NCI-H226 (cell line): ENCODE results near the gene GPRC5A.
"Not testable (repeated sequence)": the region's sequence is repeated elsewhere in the genome, so short reads cannot be mapped to it uniquely, and the experiment has no call there.

Experiments
- DNase-seq: peaks from one replicate; pipeline ENCODE4 v3.0.0-alpha.2; 2015

The GPRC5A gene

GRCh38 chr12:12891080-12891880, at the start of gene GPRC5A:
TSS of gene GPRC5A (plus strand) at chr12:12891562. CDS start at chr12:12908250, 16,688 bp downstream.
- DNase-seq = peak; percentile 98

GRCh38 chr12:12845794-12846243, 45.5 kb upstream of the GPRC5A start:
- no peak for DNase-seq

GRCh38 chr12:12846780-12847179, 44.6 kb upstream of the GPRC5A start:
- not testable (repeated sequence) for DNase-seq

DNA sequence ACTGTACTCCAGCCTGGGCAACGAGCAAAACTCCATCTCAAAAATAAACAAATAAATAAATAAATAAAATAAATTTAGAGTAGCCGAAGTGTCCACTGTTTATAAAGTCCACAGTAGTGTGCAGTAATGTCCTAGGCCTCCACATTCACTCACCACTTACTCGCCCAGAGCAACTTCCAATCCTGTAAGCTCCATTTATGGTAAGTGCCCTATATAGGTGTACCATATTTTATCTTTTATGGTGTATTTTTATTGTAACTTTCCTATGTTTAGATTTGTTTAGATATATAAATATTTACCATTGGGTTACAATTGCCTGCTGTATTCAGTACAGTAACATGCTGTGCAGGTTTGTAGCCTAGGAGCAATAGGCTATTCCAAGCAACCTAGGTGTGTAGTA, 37.9 kb upstream of the GPRC5A start:
- DNase-seq = no peak

- DNase-seq = peak; percentile 76
These were observed 31.7 kb upstream of the GPRC5A start for GRCh38 chr12:12859690-12860089.

DNA sequence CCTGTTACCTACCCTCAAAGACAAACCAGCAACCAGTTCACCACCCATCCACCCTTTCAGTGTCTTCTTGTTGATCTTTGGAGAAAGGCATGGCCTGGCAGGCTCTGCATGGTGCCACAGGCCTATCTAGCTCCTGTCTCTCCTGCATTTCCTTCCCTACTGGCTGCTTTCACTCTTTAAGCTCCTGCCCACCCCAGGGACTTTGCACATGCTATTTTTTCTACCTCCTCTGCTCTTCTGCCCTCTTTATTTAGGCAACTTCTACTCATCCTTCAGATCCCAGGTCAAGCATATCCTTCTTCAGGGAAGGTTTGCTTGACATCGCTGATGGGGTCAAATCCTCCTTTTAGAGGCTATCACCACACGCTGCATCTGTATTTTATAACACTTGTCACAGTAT, 27.1 kb upstream of the GPRC5A start:
- DNase-seq = no peak

DNA sequence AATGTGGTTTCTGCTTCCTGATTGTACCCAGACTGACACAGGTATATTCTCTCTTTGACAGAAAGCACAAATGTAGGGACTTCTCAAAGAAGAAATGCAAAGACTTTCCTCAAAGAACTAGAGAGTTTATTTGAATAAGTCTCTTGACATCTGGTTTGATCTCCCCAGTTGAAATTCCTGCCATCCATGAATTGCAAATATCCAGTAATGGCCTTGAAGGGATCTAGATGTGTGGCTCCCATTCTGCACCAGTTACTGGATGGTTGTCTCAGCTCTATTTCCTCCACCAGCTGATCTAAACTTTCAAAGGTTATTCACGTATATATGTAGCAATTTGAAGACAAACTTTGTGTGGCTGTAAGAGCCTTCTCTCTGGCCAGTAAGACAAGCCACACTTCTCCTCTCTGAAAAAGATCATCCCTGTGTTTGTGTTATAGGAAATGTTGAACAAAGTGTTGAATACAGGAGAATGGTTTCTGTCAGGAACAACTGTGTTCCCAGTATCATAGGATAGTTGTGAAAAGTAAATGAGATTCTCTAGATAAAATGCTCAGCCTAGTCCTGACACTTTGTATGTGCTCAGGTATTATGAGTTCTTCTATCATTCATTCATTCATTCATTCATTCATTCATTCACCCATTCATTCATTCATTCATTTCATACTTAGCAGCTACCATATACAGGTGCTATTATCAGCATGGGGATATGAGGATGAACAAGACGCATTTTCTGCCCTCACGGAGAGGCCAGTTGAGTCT, 22.7 kb upstream of the GPRC5A start:
- DNase-seq = no peak

GRCh38 chr12:12870465-12870864, 20.9 kb upstream of the GPRC5A start:
- peak; percentile 100 for DNase-seq

- no peak for DNase-seq
These were observed 19.7 kb upstream of the GPRC5A start for GRCh38 chr12:12871587-12872138.

DNA sequence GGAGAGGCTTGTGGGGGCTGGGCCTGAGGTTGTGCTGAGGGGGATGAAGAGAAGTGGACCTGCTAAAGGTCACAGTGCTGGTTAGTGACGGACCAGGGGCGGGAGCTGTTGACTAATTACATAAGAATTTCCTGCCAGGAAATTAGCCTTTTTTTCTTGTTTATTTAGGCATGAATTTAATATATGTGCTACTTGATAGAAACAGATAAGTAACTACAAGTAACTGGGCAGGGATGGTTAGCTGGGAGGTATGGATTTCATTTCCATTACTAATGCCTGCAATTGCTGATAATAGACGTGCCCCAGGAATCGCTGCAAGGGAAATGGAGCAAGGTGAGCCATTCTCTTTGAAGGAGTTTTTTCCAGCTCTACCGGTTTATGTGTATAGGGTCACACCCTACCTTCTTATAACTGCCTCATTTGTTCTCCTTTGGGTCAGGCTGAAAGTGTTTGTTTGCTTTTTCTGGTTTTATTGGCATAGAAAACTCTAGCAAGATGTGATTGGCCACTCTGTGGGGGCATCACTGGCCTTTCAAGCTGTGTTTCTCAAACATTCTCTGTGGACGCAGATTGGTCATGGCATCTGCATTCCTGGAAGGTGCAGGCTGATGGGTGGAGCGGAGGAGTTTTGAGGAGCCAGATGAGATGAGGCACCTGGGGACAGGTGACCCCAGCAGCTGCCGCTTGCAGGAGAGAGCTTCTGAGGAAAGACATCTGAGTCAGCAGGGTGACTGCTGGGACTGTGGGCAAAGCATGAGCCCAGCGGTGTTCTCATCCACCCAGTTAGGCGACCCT, 19.0 kb upstream of the GPRC5A start:
- peak; percentile 96 for DNase-seq

DNA sequence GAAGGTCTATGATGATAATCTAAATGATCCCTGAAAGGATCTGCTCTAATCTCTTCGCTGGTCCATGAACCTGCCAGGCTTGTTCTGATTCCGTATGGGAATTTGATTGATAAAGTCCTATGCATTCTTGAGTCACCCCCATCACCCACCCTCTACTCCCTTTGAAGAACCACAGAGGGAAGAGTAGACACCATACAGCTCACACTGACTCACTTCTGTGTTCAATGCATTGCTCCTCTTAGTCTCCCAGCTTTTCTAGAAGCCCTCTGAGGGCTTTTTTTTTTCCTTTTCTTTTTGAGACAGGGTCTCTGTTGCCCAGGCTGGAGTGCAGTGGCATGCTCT, 18.5 kb upstream of the GPRC5A start:
- peak; percentile 70 for DNase-seq

GRCh38 chr12:12874029-12874428, 17.3 kb upstream of the GPRC5A start:
- DNase-seq = no peak

- not testable (repeated sequence) for DNase-seq
These were observed 16.1 kb upstream of the GPRC5A start for GRCh38 chr12:12875301-12875700.

- DNase-seq = no peak
These were observed 14.1 kb upstream of the GPRC5A start for GRCh38 chr12:12877153-12877768.

DNA sequence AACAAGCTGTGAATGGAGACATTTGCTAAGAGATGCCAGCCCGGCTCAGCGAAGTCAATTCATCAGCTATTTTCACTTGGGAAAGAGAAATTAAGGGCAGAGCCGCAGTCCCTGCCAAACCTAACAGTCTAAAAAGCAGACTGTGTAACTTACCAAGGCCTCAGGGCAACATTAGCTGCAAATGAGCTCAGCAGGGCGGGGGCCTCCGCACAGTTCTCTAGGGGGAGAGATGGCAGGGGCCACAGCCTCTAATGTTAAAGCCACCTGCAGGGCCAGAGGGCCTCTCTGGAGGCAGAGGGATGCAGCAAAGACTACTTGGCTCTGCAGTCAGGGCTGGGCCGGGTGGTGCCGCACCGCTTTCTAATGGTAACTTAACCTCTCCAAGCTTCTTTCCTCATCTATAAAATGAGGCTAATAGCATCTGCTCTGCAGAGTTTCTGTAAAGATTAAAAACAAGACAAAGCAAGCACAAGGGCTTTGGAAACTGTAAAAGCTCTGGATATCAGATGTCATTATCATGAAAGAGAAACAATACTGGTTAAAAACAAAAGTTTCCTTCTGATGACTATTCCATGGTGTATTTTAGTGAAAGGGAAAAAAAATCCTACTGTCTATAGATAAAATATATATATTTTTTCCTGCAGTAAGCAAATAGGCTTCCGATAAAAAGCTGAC, 13.4 kb upstream of the GPRC5A start:
- no peak for DNase-seq

- DNase-seq = no peak
These were observed 10.8 kb upstream of the GPRC5A start for GRCh38 chr12:12880537-12880936.

DNA sequence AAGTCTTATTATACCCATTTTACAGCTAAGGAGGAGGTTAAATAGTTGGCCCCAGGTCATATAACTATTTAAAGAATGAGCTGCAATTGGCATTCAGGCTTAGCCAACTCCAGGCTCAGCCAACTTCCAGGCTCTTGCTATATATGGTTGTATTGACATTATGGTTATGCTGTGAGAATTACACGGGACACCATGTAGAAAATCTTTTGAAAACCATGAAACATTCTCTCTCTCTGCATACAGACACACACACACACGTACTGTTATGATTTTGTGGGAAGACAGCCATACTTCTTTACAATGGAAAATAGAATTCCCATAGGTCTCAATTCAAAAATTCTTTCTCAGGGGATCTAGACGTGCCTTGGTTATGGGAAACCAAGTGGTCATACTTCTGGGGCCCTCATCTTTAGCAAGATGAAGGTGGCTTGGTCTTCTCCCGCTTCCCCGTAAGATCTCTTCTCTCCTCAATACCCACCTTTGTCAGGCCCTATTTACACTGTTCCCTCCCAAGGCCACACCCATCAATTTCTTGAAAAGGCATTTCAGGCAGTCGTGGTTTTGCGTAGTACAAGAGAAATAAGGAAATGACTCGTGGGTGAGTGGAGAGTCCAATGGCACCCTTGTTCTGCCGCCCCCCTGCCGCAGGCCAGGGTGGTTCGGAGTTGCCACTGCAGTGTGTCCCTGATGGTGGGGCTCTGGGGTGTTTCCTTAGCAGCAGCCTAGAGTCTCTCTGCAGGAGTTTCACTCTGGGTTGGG, 10.0 kb upstream of the GPRC5A start:
- peak; percentile 85 for DNase-seq

- DNase-seq = no peak
These were observed 9.1 kb upstream of the GPRC5A start for GRCh38 chr12:12882288-12882687.

GRCh38 chr12:12883369-12884001, 7.9 kb upstream of the GPRC5A start:
- peak; percentile 83 for DNase-seq

- no peak for DNase-seq
These were observed 6.1 kb upstream of the GPRC5A start for GRCh38 chr12:12885096-12885792.
